ENCODE results near the gene NUDT7.

NUDT7 gene

DNA sequence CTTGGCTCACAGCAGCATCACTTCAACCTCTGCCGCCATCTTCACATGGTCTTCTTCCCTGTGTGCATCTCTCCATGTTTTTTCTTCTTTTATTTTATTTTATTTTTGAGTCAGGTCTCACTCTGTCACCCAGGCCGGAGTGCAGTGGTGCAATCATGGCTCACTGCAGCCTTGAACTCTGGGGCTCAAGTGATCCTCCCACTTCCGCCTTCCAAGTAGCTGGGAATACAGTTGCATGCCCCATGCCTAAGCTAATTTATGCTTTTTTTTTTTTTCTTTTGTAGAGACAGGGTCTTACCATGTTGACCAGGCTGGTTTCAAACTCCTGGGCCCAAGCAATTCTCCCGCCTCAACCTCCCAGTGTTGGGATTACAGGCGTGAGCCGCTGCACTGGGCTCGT lies 1.9 kb downstream of the NUDT7 start:
- DNase-seq (ENCODE audit: low spot score): no peak

GRCh38 chr16:77729951-77730350 lies 7.6 kb downstream of the NUDT7 start:
- no peak for DNase-seq (ENCODE audit: low spot score)

DNA sequence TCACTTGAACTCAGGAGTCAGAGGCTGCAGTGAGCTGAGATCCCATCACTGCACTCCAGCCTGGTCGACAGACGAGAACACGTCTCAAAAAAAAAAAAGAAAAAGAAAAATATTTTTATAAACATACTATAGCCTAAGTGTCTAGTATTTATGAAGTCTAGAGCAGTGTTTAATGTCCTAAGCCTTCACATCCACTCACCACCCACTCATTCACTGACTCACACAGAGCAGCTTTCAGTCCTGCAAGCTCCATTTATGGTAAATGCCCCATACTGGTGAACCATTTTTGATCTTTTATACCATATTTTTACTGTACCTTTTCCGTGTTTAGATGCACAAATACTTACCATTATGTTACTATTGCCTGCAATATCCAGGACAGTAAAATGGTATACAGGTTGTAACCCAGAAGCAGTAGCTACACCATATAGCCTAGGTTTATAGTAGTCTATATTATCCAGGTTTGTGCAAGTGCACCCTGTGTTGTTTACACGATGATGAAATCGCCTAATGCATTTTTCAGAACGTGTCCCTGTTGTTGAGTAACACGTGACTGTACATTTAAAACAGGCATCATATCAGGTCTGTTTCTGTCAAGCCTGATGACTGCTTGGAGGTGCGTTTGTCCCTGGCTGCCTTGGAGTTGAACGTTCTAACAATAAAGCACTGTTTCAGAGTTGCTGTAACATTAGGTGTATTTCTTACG lies 10.1 kb downstream of the NUDT7 start:
- no peak for DNase-seq (ENCODE audit: low spot score)

DNA sequence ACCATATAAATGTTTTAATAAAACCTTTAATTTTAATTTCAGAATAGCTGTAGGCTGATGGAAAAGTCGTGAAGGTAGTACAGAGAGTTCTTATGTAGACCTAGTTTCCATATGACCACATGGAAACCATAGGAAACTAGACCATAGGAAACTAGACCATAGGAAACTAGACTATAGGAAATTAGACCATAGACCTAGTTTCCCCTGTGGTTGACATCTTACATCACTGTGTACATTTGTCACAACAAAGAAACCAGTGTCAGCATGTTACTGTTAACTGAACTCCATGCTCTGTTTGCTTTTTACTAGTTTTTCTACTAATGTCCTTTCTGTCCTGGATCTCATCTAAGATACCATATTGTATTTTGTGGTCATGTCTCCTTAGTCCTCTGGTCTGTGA lies 14.6 kb downstream of the NUDT7 start:
- DNase-seq (ENCODE audit: low spot score): no peak

- no peak for DNase-seq (ENCODE audit: low spot score)
Measured at GRCh38 chr16:77738706-77739558, 16.6 kb downstream of the NUDT7 start.

GRCh38 chr16:77739559-77739892 lies 17.2 kb downstream of the NUDT7 start:
- DNase-seq (ENCODE audit: low spot score): no peak

GRCh38 chr16:77744141-77744540 lies 21.8 kb downstream of the NUDT7 start:
- DNase-seq (ENCODE audit: low spot score): no peak

GRCh38 chr16:77745972-77746371 lies 23.7 kb downstream of the NUDT7 start:
- DNase-seq (ENCODE audit: low spot score): no peak

DNA sequence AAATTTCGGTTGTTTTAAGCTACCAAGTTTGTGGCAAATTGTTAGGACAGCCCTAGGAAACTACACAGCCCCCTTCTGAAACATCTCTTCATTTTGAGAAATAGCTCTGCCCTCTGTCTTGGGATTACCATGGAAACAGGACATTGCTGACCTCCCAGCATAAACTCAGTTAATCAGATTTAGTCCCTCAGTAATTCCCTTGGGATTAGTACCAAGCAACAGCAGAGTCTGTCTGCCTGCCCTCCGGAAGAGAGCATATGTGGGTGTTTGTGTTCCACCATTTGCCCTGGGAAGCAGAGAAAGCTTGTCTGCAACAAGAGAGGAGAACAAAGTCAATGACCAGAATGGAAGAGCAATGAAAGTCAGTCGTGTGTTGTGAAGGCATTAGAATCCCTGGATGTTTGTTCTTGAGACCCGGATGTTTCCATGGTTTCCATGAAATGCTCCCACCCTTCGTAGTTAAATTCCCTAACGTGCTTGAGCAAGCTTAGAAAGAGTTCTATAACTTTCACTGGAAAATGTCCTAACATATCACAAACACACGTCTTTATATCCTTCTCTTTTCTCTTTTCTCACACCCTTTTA lies 26.2 kb downstream of the NUDT7 start:
- no peak for DNase-seq (ENCODE audit: low spot score)

GRCh38 chr16:77749415-77749814 lies 27.1 kb downstream of the NUDT7 start:
- no peak for DNase-seq (ENCODE audit: low spot score)

DNA sequence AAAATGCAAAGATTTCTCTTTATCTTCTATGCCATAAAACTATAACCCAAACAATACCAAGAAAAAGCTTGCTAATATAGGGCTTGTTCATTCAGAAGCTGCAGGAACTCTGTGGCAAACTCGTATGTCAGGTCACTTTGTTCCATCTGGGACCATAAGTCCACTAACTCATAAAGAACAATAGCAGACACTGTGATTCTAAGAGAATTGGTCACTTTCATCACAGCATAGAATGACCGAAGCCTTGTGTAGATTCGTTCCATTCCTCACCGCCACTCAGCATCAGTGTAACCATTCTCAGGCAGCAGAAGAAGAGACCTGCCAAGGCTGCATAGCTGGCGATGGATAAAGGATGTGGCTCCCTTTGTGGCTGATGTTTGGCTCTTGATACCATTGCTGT lies 35.7 kb downstream of the NUDT7 start:
- DNase-seq (ENCODE audit: low spot score): no peak

- DNase-seq (ENCODE audit: low spot score): no peak
Measured at GRCh38 chr16:77758508-77758907, 36.2 kb downstream of the NUDT7 start.

DNA sequence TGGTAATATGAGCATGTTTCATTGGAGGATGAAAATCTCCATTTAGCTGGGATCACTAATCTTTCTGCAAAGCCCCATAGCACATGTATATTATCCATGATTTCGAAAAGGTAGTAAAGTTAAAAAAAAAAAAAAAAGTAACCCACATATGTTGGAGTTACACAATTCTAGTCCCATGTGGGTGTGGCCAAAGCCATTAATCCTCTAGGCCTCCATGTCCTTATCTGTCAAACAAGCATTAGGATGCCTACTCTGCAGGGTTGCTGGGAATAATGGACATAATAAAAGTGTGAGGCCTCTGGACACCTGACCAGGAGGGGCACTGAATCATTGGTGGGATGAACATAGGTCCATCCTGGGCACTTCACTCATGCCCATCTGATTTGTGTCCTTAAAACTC lies 36.9 kb downstream of the NUDT7 start:
- no peak for DNase-seq (ENCODE audit: low spot score)

GRCh38 chr16:77759821-77760220 lies 37.5 kb downstream of the NUDT7 start:
- no peak for DNase-seq (ENCODE audit: low spot score)

GRCh38 chr16:77760800-77761199 lies 38.5 kb downstream of the NUDT7 start:
- no peak for DNase-seq (ENCODE audit: low spot score)

DNA sequence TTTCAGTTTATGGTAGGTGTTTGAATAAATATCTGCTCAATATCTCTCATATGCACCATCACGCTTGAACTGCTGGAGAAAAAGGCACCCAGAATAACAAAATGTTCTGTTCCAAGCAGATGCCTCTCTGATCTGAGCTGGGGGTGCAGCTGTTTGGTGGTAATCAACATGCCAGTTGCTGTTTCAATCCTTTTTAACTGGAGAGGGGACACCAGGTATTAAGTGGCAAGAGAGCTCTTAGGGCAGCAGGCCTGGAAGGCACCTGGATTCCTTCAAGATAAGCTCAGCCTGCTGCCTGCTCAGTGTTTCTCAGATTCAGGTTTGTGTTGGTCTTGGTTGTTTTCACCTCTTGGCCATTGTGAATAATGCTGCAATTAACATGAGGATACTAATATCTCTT lies 38.9 kb downstream of the NUDT7 start:
- no peak for DNase-seq (ENCODE audit: low spot score)

DNA sequence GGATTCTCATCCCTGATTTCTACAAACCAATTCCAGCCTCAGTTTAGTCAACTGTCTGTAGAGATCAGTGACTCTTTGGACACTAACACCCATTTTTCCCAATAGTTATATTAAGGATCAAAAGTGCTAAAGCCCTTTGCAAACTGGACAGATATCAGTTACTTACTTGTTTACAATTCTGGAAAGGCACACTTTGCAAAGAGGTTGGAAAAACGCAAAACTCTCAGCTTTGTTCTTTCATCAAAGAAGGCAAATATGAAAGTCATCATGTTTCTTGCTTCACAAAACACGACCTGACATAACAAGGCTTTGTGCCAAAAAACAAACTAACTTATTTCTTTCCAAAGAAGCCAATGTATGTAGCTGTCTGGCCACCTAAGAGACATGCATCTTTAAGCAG lies 39.9 kb downstream of the NUDT7 start:
- no peak for DNase-seq (ENCODE audit: low spot score)

GRCh38 chr16:77763994-77764393 lies 41.7 kb downstream of the NUDT7 start:
- DNase-seq (ENCODE audit: low spot score): no peak

DNA sequence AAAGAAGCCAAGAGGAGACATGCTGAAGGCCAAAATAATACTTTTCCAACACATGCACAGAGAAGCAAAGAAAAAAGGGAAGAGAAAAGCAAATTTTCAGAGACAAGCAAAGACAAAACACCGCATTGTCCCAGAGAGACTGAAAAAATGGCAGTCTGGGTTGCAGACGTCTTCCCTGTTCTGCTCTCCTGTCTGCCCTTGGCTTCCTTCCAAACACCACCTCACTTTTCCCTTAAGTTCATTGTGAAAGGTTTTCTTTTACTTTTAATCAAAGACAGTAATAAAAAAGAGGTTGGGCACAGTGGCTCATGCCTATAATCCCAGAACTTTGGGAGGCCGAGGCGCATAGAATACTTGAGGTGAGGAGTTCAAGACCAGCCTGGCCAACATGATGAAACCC lies 44.9 kb downstream of the NUDT7 start:
- no peak for DNase-seq (ENCODE audit: low spot score)

DNA sequence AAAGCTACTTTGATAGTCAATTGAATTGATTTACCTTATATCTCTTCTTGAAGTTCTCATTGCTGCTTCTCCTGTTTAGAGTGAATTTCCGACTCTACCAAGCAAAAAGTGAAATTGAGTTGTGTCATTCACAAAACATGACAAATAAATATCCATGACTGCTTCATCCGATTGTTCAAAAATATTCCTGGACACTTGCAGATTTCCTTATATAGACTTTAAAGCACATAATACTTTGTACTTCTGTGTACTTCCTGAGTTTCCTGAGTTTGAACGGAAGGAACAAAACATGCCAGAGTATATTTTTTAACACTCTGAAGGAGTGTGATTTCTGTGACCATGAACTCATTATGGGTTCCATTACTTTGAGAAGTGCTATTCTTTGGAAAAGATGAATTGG lies 45.5 kb downstream of the NUDT7 start:
- no peak for DNase-seq (ENCODE audit: low spot score)

DNA sequence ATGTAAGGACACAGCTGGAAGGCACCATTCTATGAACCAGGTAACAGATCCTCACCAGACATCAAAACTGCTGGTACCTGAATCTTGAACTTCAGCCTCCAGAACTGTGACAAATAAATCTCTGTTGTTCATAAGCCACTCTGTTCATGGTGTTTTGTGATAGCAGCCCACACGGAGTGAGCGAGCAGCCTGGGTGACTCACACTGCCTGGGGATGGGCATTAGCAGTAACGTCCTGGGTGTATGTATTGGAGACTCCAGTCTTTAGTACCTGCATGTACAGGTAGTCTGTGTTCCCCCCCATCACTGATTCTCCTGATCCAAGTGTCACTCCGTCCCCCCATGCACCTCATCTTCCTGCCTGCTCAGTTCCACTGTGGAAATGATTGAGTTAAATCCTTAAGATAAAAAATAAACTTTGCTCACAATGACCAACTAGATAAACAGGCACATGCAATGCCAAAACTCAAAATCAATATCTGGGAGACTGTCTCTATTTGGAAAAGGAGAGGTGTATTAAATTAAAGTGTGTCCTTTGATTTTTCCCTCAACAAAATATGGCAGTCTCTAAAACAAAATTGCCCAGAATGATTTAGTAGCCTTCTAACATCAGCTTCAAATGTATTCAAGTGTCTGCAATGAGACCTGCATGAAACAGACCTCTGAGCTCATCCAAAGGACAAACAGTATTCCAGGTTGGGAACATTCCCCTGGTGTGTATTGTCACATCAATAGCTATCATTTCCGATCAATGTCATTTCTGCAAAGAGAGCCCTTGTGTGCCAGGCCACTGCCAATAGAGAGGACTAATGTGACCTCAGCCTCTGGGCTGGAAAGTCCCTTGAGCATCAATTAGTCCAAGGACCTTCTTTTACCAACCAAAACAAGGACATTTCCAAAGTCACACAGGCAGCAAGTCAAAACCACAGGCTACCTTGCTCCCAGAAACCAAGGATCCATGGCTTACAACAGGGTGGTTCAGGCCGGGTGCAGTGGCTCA lies 53.9 kb downstream of the NUDT7 start:
- no peak for DNase-seq (ENCODE audit: low spot score)

DNA sequence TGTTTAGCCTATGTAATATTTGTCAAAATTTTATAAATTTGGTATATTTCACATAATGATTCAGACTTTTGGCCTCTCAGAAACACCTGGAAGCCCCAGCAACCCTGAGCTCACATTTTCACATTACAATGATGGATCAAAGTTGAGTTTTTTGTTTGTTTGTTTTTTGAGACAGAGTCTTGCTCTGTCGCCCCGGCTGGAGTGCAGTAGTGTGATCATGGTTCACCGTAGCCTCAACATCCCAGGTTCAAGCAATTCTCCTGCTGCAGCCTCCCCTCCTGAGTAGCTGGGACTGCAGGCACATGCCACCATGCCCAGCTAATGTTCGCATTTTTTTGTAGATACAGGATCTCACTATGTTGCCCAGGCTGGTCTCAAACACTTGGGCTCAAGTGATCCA lies 55.4 kb downstream of the NUDT7 start:
- DNase-seq (ENCODE audit: low spot score): no peak

Data from left forelimb (tissue), 1 donor.